WTC11 (cell line): ENCODE measurements around the gene ITPRIPL1. TPM values are rescaled to one million over a fixed set of nuclear protein-coding genes. Genes with fewer than 3 reads are reported as not detected.

Experiments used
- ATAC-seq: fragments of 200-7000 bp; cut with Tn5 transposase; 2 replicates; pipeline ENCODE4 v1.10.0; 2021; ENCODE audit warnings: mild to moderate bottlenecking, moderate library complexity
- CTCF ChIA-PET: fragments of 300-600 bp; sonication (Branson Sonifier 250); formaldehyde crosslinking; loops from one replicate; lab custom pipeline; 2021; ENCODE audit warnings: antibody characterized with exemption; lab: Charles Lee
- POLR2A ChIA-PET: fragments of 350-600 bp; sonication (Branson Sonifier 250); formaldehyde crosslinking; loops from one replicate; lab custom pipeline; 2021; ENCODE audit warnings: antibody characterized with exemption; lab: Charles Lee
- DNase-seq: peaks from one replicate; pipeline ENCODE4 v3.0.0; 2021; ENCODE audit warnings: low spot score
- H3K27ac Mint-ChIP-seq: 2 replicates; pipeline ENCODE4 v1.8.0; 2021; ENCODE audit warnings: mixed read lengths
- H3K27me3 Mint-ChIP-seq: 2 replicates; pipeline ENCODE4 v1.8.0; 2021; ENCODE audit warnings: low read depth, mild to moderate bottlenecking, moderate library complexity, mixed read lengths
- H3K36me3 Mint-ChIP-seq: 2 replicates; pipeline ENCODE4 v1.8.0; 2021; ENCODE audit warnings: mixed read lengths
- H3K4me1 Mint-ChIP-seq: 2 replicates; pipeline ENCODE4 v1.8.0; 2022; ENCODE audit warnings: mixed read lengths
- H3K4me3 Mint-ChIP-seq: 2 replicates; pipeline ENCODE4 v1.8.0; 2021; ENCODE audit warnings: mild to moderate bottlenecking, moderate library complexity, mixed read lengths
- H3K9me3 Mint-ChIP-seq: 2 replicates; pipeline ENCODE4 v1.8.0; 2021; ENCODE audit warnings: mixed read lengths
- CREM ChIP-seq: sonication (generic); formaldehyde crosslinking; IDR thresholded peaks from 2 replicates; pipeline ENCODE4 v1.8.1; 2022; ENCODE audit warnings: mild to moderate bottlenecking, missing genetic modification reagents, moderate library complexity
- E2F4 ChIP-seq: sonication (generic); formaldehyde crosslinking; IDR thresholded peaks from 2 replicates; pipeline ENCODE4 v1.8.1; 2022; ENCODE audit warnings: low read depth, mild to moderate bottlenecking, moderate library complexity, missing genetic modification reagents, borderline replicate concordance
- JUN ChIP-seq: sonication (generic); formaldehyde crosslinking; IDR thresholded peaks from 2 replicates; pipeline ENCODE4 v1.8.0; 2023; ENCODE audit warnings: mild to moderate bottlenecking, missing genetic modification reagents
- MLX ChIP-seq: sonication (generic); formaldehyde crosslinking; IDR thresholded peaks from 2 replicates; pipeline ENCODE4 v1.8.1; 2023; ENCODE audit warnings: mild to moderate bottlenecking, missing genetic modification reagents, moderate library complexity
- NFATC4 ChIP-seq: fragments of 250-450 bp; sonication (Bioruptor Pico); IDR thresholded peaks from 2 replicates; pipeline ENCODE4 v1.9.0; 2021; ENCODE audit warnings: mild to moderate bottlenecking
- NFE2L1 ChIP-seq: sonication (generic); formaldehyde crosslinking; IDR thresholded peaks from 2 replicates; pipeline ENCODE4 v1.8.1; 2023; ENCODE audit warnings: missing genetic modification reagents
- PRDM15 ChIP-seq: sonication (generic); formaldehyde crosslinking; IDR thresholded peaks from 2 replicates; pipeline ENCODE4 v1.8.0; 2022; ENCODE audit warnings: missing genetic modification reagents
- SMAD4 ChIP-seq: sonication (generic); formaldehyde crosslinking; IDR thresholded peaks from 2 replicates; pipeline ENCODE4 v1.8.0; 2022; ENCODE audit warnings: mild to moderate bottlenecking, missing genetic modification reagents
- ZBTB21 ChIP-seq: sonication (generic); formaldehyde crosslinking; IDR thresholded peaks from 2 replicates; pipeline ENCODE4 v1.8.1; 2023; ENCODE audit warnings: mild to moderate bottlenecking, missing genetic modification reagents, borderline replicate concordance
- ZNF121 ChIP-seq: sonication (generic); formaldehyde crosslinking; IDR thresholded peaks from 2 replicates; pipeline ENCODE4 v1.8.0; 2023; ENCODE audit warnings: missing genetic modification reagents
- ZNF219 ChIP-seq: sonication (generic); formaldehyde crosslinking; IDR thresholded peaks from 2 replicates; pipeline ENCODE4 v1.8.0; 2023; ENCODE audit warnings: missing genetic modification reagents, mild to moderate bottlenecking, borderline replicate concordance
- ZNF512 ChIP-seq: sonication (generic); formaldehyde crosslinking; IDR thresholded peaks from 2 replicates; pipeline ENCODE4 v1.8.1; 2022; ENCODE audit warnings: missing genetic modification reagents, borderline replicate concordance
- total RNA-seq: library from RNA; stranded (reverse); gene quantifications from 3 replicates; pipeline ENCODE4 v1.2.3, GENCODE V29; 2021
- TF ChIP-seq, protein P1 (sequence below): sonication (generic); formaldehyde crosslinking; IDR thresholded peaks from 2 replicates; pipeline ENCODE4 v1.8.1; 2023; ENCODE audit warnings: mild to moderate bottlenecking, missing genetic modification reagents, moderate library complexity
- TF ChIP-seq, protein P2 (sequence below): sonication (generic); formaldehyde crosslinking; IDR thresholded peaks from 2 replicates; pipeline ENCODE4 v1.8.0; 2022; ENCODE audit warnings: mild to moderate bottlenecking, missing genetic modification reagents

Gene ITPRIPL1
- total RNA-seq, 1 experiment from 2014 or later, result 11.7 TPM

DNA sequence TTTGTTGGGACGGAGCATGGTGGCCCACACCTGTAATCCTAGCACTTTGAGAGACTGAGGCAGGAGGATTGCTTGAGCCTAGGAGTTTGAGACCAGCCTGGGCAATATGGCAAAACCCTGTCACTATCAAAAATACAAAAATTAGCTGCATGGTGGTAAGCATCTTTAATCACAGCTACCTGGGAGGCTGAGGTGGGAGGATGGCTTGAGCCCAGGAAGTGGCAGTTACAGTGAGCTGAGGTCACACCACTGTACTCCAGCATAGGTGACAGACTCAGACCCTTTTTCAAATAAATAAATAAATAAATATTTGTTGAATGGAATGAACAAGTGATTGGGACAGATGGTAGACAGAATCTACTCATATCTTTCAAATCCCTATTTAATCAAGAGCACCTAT lies 5.7 kb upstream of the ITPRIPL1 start:
- no peak overlapping the region for H3K4me3 Mint-ChIP-seq
- ATAC-seq, result no peak
- no peaks in the 10 kb centered on the region for H3K36me3 Mint-ChIP-seq
- H3K4me1 Mint-ChIP-seq, result peaks cover 12% of the 10 kb centered on the region
- ChIA-PET POLR2A (no interaction called here), CTCF (no interaction called here)
- H3K27ac Mint-ChIP-seq, result no peak overlapping the region
- no peak for DNase-seq
- TF ChIP-seq NFE2L1 (CRISPR knock-in tag), result no peak
- no peak for TF ChIP-seq SMAD4 (CRISPR knock-in tag)
- TF ChIP-seq, protein P1, sequence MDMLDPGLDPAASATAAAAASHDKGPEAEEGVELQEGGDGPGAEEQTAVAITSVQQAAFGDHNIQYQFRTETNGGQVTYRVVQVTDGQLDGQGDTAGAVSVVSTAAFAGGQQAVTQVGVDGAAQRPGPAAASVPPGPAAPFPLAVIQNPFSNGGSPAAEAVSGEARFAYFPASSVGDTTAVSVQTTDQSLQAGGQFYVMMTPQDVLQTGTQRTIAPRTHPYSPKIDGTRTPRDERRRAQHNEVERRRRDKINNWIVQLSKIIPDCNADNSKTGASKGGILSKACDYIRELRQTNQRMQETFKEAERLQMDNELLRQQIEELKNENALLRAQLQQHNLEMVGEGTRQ, result no peak
- TF ChIP-seq, protein P2, sequence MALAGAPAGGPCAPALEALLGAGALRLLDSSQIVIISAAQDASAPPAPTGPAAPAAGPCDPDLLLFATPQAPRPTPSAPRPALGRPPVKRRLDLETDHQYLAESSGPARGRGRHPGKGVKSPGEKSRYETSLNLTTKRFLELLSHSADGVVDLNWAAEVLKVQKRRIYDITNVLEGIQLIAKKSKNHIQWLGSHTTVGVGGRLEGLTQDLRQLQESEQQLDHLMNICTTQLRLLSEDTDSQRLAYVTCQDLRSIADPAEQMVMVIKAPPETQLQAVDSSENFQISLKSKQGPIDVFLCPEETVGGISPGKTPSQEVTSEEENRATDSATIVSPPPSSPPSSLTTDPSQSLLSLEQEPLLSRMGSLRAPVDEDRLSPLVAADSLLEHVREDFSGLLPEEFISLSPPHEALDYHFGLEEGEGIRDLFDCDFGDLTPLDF (CRISPR knock-in tag), result no peak
- no peak for TF ChIP-seq ZNF121
- TF ChIP-seq E2F4 (CRISPR knock-in tag), result no peak
- TF ChIP-seq MLX (CRISPR knock-in tag), result no peak
- no peaks in the 10 kb centered on the region for H3K9me3 Mint-ChIP-seq
- peaks cover 56% of the 10 kb centered on the region for H3K27me3 Mint-ChIP-seq

- H3K9me3 Mint-ChIP-seq, result no peaks in the 10 kb centered on the region
- ATAC-seq (no peak), DNase-seq (no peak)
- no peak for TF ChIP-seq JUN (CRISPR knock-in tag)
- TF ChIP-seq ZNF219, result no peak
- TF ChIP-seq ZBTB21 (CRISPR knock-in tag), result no peak
- TF ChIP-seq ZNF512 (CRISPR knock-in tag), result no peak
- TF ChIP-seq NFATC4 (CRISPR knock-in tag), result no peak
- TF ChIP-seq CREM (CRISPR knock-in tag), result no peak
- no peak for TF ChIP-seq PRDM15 (CRISPR knock-in tag)
- CTCF ChIA-PET, result interaction anchor here (0.6 to 2.4 kb wide), 5 partner anchors 12 to 189 kb away, joined by 3 to 18 read pairs (median 5); partner anchors contain the start of gene ASTL
- POLR2A ChIA-PET, result interaction anchor here (0.6 kb wide), 1 partner anchor 420 kb away, joined by 4 read pairs; no protein-coding TSS in a partner anchor
- H3K36me3 Mint-ChIP-seq, result no peaks in the 10 kb centered on the region
- no peak overlapping the region for H3K27ac Mint-ChIP-seq
- peak overlapping the region; percentile 90 for H3K4me3 Mint-ChIP-seq
- H3K4me1 Mint-ChIP-seq, result peaks cover 17% of the 10 kb centered on the region
- H3K27me3 Mint-ChIP-seq, result peaks cover 61% of the 10 kb centered on the region
Observed at GRCh38 chr2:96320326-96320725, 4.8 kb upstream of the ITPRIPL1 start.
